ENCODE measurements around the gene TMEM167B.

DNA sequence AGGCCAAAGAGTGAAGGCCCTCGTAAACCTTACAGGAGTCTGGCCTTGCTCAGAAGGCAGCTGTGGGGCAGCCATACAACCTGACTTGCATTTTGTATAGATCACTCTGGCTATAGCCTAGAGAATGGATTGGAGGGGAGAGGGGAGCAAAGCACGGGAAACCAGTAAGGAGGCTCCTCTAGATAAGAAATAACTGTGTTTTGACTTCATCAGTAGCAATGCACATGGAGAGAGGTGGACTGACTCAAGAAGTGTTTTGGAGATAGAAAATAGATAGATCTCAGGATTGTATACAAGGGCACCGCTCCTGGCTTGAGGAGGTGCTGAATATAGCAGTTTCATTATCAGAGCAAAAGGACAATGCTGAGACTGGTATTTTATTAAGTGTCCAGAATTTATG is 49.8 kb downstream of the TMEM167B start:
- TF ChIP-seq, protein P1, sequence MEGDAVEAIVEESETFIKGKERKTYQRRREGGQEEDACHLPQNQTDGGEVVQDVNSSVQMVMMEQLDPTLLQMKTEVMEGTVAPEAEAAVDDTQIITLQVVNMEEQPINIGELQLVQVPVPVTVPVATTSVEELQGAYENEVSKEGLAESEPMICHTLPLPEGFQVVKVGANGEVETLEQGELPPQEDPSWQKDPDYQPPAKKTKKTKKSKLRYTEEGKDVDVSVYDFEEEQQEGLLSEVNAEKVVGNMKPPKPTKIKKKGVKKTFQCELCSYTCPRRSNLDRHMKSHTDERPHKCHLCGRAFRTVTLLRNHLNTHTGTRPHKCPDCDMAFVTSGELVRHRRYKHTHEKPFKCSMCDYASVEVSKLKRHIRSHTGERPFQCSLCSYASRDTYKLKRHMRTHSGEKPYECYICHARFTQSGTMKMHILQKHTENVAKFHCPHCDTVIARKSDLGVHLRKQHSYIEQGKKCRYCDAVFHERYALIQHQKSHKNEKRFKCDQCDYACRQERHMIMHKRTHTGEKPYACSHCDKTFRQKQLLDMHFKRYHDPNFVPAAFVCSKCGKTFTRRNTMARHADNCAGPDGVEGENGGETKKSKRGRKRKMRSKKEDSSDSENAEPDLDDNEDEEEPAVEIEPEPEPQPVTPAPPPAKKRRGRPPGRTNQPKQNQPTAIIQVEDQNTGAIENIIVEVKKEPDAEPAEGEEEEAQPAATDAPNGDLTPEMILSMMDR (IDR thresholded peaks at IDR 0.05; ENCODE audit: insufficient read depth, low read length, poor library complexity, severe bottlenecking), result no peak
- no peak for TF ChIP-seq EZH2phosphoT487 (conservative IDR thresholded peaks at IDR 0.05; ENCODE audit: low read length)

All from SU-DHL-6 (cell line).